Measurements from ENCODE around the gene MFNG.

Gene MFNG

GRCh38 chr22:37420686-37421467, 65.3 kb downstream of the MFNG start:
- no peak for DNase-seq

GRCh38 chr22:37419969-37420685, 66.1 kb downstream of the MFNG start:
- no peak for DNase-seq

- no peak for DNase-seq
Measured at GRCh38 chr22:37419370-37419968, 66.7 kb downstream of the MFNG start.

Data from OCI-M1 (cell line).